GM21423 (cell line): ENCODE data around the gene PTPRT.

Experiments
- ATAC-seq: cut with Tn5 transposase; IDR thresholded peaks from one replicate; pipeline ENCODE4 v1.9.1; 2021; ENCODE audit warnings: mild to moderate bottlenecking, moderate library complexity; ENCODE audit not compliant: unreplicated experiment

PTPRT gene

GRCh38 chr20:42740226-42740870 lies 449.4 kb downstream of the PTPRT start:
- no peak for ATAC-seq

- ATAC-seq: no peak
Measured at GRCh38 chr20:42739683-42740082, 450.0 kb downstream of the PTPRT start.

- no peak for ATAC-seq
Measured at GRCh38 chr20:42735539-42735938, 454.2 kb downstream of the PTPRT start.

- no peak for ATAC-seq
Measured at GRCh38 chr20:42734660-42735368, 454.9 kb downstream of the PTPRT start.

GRCh38 chr20:42721923-42722322 lies 467.8 kb downstream of the PTPRT start:
- ATAC-seq: no peak

- no peak for ATAC-seq
Measured at GRCh38 chr20:42714298-42715141, 475.2 kb downstream of the PTPRT start.

- no peak for ATAC-seq
Measured at GRCh38 chr20:42708266-42708665, 481.4 kb downstream of the PTPRT start.

GRCh38 chr20:42706759-42707158 lies 482.9 kb downstream of the PTPRT start:
- no peak for ATAC-seq

- ATAC-seq: no peak
Measured at GRCh38 chr20:42705550-42705949, 484.2 kb downstream of the PTPRT start.

GRCh38 chr20:42703744-42704143 lies 486.0 kb downstream of the PTPRT start:
- no peak for ATAC-seq

GRCh38 chr20:42701948-42702347 lies 487.8 kb downstream of the PTPRT start:
- no peak for ATAC-seq

- no peak for ATAC-seq
Measured at GRCh38 chr20:42700372-42700771, 489.3 kb downstream of the PTPRT start.

GRCh38 chr20:42697962-42698361 lies 491.7 kb downstream of the PTPRT start:
- no peak for ATAC-seq

- ATAC-seq: no peak
Measured at GRCh38 chr20:42690842-42691437, 498.8 kb downstream of the PTPRT start.

- no peak for ATAC-seq
Measured at GRCh38 chr20:42688576-42688975, 501.1 kb downstream of the PTPRT start.

- ATAC-seq: no peak
Measured at GRCh38 chr20:42686057-42686456, 503.6 kb downstream of the PTPRT start.

GRCh38 chr20:42678895-42679294 lies 510.8 kb downstream of the PTPRT start:
- no peak for ATAC-seq

GRCh38 chr20:42656130-42656529 lies 533.6 kb downstream of the PTPRT start:
- no peak for ATAC-seq

- ATAC-seq: no peak
Measured at GRCh38 chr20:42652266-42652665, 537.4 kb downstream of the PTPRT start.

GRCh38 chr20:42650191-42650746 lies 539.4 kb downstream of the PTPRT start:
- no peak for ATAC-seq

GRCh38 chr20:42649748-42650147 lies 540.0 kb downstream of the PTPRT start:
- ATAC-seq: no peak
